GM13977 (cell line): ENCODE results near the gene EPC1.
"Not testable (repeated sequence)": the region's sequence is repeated elsewhere in the genome, so short reads cannot be mapped to it uniquely, and the experiment has no call there.

Experiments
- DNase-seq: peaks from one replicate; pipeline ENCODE4 v3.0.0; 2012; ENCODE audit warnings: low spot score
- CTCF ChIP-seq: IDR thresholded peaks from 2 replicates; pipeline ENCODE4 v1.5.1; 2012; ENCODE audit warnings: mild to moderate bottlenecking, control low read depth; ENCODE audit not compliant: insufficient read depth; ENCODE audit errors: extremely low read depth, missing control alignments
- in situ Hi-C: fragments of 300-500 bp; cut with MboI; formaldehyde crosslinking; loops from one replicate; pipeline ENCODE4 v1.12.0; 2022; ENCODE audit warnings: low sequenced_read_pairs, low pct_unique_long_range_greater_than_20kb, mixed read lengths, inconsistent platforms; ENCODE audit not compliant: unreplicated experiment

The EPC1 gene

GRCh38 chr10:32362571-32362970 is 15.6 kb upstream of the EPC1 start:
- in situ Hi-C loops, result loop anchor here (25.0 kb wide), 1 partner anchor 300 kb away; the partner anchor contains the start of gene KIF5B
- no peak for DNase-seq
- TF ChIP-seq CTCF, result no peak

- no peak for DNase-seq
- no peak for TF ChIP-seq CTCF
- in situ Hi-C loops, result loop anchor here (25.0 kb wide), 1 partner anchor 299 kb away; the partner anchor contains the start of gene KIF5B
Observed at GRCh38 chr10:32360884-32361283, 13.9 kb upstream of the EPC1 start.

- in situ Hi-C loops, result loop anchor here (25.0 kb wide), 1 partner anchor 298 kb away; the partner anchor contains the start of gene KIF5B
- no peak for DNase-seq
- TF ChIP-seq CTCF, result no peak
Observed at GRCh38 chr10:32360241-32360640, 13.3 kb upstream of the EPC1 start.

- in situ Hi-C loops, result loop anchor here (25.0 kb wide), 1 partner anchor 295 kb away; the partner anchor contains the start of gene KIF5B
- TF ChIP-seq CTCF, result no peak
- no peak for DNase-seq
Observed at GRCh38 chr10:32357056-32357735, 10.2 kb upstream of the EPC1 start.

GRCh38 chr10:32354690-32355089 is 7.7 kb upstream of the EPC1 start:
- DNase-seq, result not testable (repeated sequence)
- in situ Hi-C loops, result loop anchor here (25.0 kb wide), 1 partner anchor 292 kb away; the partner anchor contains the start of gene KIF5B

GRCh38 chr10:32350811-32351350 is 3.9 kb upstream of the EPC1 start:
- in situ Hi-C loops, result loop anchor here (25.0 kb wide), 1 partner anchor 289 kb away; the partner anchor contains the start of gene KIF5B
- DNase-seq, result no peak
- no peak for TF ChIP-seq CTCF
